T1000 (cell line): ENCODE results near the gene INVS.
"Not testable (repeated sequence)": the region's sequence is repeated elsewhere in the genome, so short reads cannot be mapped to it uniquely, and the experiment has no call there.

Experiments used
- DNase-seq: peaks from one replicate; lab custom pipeline; 2025; ENCODE audit warnings: mixed read lengths; lab: John Stamatoyannopoulos, UW

Gene INVS, protein sequence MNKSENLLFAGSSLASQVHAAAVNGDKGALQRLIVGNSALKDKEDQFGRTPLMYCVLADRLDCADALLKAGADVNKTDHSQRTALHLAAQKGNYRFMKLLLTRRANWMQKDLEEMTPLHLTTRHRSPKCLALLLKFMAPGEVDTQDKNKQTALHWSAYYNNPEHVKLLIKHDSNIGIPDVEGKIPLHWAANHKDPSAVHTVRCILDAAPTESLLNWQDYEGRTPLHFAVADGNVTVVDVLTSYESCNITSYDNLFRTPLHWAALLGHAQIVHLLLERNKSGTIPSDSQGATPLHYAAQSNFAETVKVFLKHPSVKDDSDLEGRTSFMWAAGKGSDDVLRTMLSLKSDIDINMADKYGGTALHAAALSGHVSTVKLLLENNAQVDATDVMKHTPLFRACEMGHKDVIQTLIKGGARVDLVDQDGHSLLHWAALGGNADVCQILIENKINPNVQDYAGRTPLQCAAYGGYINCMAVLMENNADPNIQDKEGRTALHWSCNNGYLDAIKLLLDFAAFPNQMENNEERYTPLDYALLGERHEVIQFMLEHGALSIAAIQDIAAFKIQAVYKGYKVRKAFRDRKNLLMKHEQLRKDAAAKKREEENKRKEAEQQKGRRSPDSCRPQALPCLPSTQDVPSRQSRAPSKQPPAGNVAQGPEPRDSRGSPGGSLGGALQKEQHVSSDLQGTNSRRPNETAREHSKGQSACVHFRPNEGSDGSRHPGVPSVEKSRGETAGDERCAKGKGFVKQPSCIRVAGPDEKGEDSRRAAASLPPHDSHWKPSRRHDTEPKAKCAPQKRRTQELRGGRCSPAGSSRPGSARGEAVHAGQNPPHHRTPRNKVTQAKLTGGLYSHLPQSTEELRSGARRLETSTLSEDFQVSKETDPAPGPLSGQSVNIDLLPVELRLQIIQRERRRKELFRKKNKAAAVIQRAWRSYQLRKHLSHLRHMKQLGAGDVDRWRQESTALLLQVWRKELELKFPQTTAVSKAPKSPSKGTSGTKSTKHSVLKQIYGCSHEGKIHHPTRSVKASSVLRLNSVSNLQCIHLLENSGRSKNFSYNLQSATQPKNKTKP

DNA sequence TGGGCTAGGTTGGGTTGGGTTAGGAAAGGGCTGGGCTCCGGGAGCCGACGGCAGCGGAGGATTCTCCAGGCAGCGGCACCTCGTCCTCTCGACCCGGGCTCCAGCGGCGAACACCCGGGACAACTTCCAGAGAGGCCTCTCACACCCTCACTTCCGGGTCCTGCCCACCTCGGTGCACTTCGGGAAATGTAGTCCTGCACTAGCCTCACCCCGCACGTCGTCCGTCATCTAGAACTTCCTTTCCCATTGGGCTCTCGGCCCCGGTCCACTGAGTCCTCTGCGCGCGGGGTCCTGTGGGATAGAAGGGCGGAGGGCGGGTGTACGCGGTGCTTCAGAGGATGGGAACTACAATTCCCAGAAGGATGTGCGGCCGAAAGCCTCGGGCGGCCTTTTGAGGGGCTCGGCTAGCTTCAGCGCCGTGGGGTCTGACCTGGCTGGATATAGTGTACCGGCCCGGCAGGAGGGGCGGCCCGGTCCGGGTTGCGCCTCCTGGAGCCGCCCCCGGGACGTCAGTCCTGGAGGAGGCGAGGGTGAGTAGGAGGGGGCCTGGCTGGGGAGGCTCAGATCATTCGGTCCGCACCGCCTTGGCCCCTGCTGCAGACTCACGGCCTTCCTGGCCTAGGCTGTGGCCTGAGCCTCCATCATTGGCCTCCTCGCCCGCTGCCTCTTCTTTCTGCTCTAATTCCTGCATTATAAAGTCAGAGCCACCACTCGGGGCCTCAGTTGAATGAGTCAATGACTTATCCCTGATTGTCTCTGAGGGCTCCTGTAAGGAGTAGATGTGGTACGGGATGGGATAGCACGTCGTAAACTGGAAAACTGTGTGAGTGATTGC lies at the start of gene INVS, which contains the start of gene ERP44:
INVS (plus strand) TSS at position 357 of the 835 bp plus-strand sequence. CDS start 5,279 bp downstream, outside the sequence.
ERP44 (minus strand) TSS at position 114 of the 835 bp plus-strand sequence. CDS start 160 bp downstream, outside the sequence.
- DNase-seq = peak; percentile 97

GRCh38 chr9:100049551-100049950 lies 49.5 kb upstream of the INVS start:
- no peak for DNase-seq

GRCh38 chr9:100052375-100052774 lies 46.7 kb upstream of the INVS start:
- DNase-seq = no peak

DNA sequence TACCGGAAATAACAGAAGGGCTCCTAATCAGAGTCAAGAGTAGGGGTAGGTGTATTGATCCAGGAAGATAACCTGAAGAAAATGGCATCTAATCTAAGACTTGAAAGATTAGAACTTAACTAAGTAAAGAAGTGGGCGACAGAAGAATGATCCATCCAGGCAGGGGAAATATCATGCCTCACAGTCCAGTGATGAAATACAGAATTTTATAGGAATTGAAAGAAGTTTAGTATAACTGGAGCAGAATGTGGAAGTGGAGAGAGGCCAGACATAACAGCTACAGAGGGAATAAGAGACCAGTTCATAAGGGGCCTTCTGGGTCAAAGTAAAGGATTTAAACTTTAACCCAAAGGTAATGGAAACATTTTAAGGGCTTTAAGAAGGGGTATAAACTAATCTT lies 42.5 kb upstream of the INVS start:
- no peak for DNase-seq

DNA sequence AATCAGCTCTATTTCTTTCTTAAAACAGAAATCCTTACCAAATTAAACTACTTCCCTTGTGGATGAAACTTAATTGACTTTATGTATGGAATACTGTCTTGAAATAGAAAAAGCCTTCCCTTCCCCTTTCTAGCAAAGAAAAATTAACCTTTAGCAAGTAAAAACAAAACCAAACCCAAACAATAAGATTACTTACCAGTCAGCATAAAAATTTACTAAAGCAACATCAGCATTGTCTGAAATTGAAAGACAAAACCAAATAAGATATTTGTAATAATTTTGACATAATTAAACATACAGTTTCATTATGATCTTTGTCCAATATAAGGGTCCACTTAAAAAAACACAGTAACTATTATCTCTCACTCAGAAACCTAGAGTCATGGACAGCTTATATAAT lies 41.4 kb upstream of the INVS start:
- no peak for DNase-seq

DNA sequence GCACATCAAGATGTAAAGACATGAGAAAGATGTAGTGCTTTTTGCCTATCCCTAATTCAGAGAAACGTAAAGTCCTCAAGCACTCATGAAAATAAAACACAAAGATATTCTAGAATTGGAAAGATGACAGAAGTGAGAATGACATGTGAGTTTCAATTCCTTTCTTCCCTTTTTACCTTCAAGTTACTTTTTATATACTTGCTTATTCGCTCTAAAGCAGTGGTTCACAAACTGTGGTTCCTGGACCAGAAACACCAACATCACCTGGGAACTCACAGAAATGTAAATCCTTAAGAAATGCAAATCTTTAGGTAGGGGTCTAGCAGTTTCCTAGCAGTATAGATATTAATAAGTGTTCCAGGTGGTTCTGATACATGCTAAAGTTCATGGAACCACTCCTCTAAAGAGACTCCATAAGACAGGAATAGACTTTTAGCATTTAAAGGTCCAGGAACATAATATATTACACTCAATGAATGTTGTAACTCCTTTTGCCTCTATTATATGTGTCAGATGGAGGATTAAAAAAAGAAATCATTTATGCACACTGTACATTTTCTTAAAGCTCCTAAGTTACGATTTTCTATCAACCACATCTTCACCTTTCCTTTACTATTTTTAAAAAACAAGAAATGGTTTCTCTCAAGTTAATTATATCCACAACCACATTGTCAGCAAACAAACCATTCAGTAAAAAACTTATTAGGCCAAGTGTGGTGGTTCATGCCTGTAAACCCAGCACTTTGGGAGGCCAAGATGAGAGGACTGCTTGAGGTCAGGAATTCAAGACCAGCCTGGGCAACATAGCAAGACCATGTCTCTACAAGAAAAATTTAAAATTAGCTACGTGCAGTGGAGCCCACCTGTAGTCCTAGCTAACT lies 40.1 kb upstream of the INVS start:
- no peak for DNase-seq

- DNase-seq = not testable (repeated sequence)
Observed at GRCh38 chr9:100062683-100063082, 36.4 kb upstream of the INVS start.

DNA sequence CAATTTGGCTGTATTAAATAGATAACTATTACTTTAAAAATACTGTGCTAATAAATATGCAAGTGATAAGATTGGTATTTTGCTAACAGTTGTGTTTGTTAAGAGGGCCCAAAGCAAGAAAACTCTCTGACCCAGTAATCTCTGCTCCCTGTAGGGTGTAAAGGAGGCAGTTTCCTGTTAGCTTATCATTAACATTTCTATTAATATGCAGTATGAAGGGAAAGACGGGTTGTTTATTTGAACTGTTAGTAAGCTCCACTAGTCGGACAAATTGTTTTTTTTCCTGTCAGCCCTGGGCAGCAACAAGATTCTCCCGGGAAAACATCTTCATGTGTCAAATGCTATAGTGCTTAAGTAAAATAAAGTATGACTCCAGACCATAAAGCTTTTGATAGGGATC lies 35.9 kb upstream of the INVS start:
- no peak for DNase-seq

GRCh38 chr9:100064872-100065581 lies 34.0 kb upstream of the INVS start:
- no peak for DNase-seq

- DNase-seq = no peak
Observed at GRCh38 chr9:100066539-100066938, 32.5 kb upstream of the INVS start.

DNA sequence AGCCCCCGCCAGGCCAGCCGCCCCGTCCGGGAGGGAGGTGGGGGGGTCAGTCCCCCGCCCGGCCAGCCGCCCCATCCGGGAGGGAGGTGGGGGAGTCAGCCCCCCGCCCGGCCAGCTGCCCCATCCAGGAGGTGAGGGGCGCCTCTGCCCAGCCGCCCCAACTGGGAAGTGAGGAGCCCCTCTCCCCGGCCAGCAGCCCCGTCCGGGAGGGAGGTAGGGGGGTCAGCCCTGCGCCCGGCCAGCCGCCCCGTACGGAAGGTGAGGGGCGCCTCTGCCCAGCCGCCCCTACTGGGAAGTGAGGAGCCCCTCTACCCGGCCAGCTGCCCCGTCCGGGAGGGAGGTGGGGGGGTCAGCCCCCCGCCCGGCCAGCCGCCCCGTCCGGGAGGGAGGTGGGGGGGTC lies 31.1 kb upstream of the INVS start:
- not testable (repeated sequence) for DNase-seq

- not testable (repeated sequence) for DNase-seq
Observed at GRCh38 chr9:100069068-100069467, 30.0 kb upstream of the INVS start.

DNA sequence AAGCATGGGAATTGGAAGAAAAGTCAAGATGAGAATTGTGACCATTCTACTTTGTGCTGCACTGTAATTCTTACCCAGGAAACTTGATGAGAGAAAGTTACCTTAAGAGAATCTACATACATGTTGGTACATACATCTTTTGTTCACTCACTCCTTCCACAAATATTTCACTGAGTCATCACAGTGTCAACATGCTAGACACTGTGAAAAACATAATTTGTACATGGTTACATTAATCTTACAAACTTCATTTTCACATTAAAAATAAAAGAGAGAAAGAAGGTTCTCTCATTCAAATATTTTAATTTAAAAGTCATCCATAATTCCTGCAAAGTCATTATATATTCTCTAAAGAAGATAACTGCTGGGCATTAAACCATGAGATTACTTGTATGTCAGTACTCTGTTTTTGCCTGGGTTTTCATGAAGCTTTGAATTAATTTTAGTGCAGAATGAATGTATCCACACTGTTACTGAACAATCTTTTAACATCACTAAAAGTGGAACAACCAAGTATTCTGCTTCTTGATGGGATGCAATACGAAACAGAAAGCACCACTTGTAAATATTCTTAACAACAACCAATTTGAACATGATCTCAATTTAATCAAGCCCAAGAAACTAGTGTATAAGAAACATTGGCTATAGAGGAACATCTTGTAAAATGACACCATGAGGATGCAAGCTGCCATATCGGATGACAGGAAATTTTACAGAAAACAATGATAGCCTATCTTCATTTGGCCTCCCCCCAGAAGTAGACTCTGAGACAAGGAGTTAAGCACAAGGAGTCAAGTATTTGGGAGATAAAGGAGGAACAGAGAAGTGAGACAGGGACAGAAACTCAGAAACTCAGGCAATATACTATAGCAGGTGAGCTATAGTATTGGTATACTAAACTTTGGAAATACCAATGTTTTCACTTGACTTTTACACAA lies 28.7 kb upstream of the INVS start:
- DNase-seq = no peak

- no peak for DNase-seq
Observed at GRCh38 chr9:100071271-100071670, 27.8 kb upstream of the INVS start.

- DNase-seq = no peak
Observed at GRCh38 chr9:100072805-100073204, 26.2 kb upstream of the INVS start.

DNA sequence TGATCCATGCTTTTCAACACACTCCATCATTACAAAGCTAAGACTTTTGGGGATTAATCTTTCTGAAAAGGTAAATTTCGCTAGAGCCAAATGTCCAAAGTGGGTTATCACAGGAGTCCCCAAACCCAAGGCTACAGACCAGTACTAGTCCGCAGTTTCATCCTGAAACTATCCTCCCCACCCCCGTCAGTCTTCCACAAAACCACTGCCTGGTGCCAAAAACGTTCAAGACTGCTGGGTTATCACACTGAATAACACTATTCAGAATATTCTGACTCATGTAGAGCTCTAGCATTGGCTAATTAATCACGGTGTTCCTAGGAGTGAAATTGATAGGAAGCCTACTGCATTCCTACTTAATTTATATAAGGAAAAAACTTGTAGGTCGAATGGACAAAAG lies 24.9 kb upstream of the INVS start:
- no peak for DNase-seq

DNA sequence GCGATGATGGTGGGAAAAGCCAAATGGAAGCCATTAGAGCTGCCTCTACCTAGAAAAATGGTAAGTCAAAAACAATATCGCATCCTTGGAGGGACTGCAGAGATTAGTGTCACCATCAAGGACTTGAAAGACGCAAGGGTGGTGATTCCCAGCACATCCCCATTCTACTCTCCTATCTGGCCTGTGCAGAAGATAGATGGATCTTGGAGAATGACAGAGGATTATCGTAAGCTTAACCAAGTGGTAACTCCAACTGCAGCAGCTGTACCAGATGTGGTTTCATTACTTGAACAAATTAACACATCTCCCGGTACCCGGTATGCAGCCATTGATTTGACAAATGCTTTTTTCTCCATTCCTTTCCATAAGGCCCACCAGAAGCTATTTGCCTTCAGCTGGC lies 24.1 kb upstream of the INVS start:
- DNase-seq = no peak

DNA sequence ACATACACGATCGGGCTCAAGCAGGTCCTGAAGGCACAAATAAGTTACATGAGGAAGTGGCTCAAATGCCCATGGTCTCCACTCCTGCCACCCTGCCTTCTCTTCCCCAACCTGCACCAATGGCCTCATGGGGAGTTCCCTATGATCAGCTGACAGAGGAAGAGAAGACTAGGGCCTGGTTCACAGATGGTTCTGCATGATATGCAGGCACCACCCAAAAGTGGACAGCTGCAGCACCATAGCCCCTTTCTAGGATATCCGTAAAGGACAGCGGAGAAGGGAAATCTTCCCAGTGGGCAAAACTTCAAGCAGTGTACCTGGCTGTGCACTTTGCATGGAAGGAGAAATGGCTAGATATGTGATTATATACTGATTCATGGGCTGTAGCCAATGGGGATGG lies 22.8 kb upstream of the INVS start:
- not testable (repeated sequence) for DNase-seq

GRCh38 chr9:100082782-100083181 lies 16.3 kb upstream of the INVS start:
- DNase-seq = no peak
